PC-9 (cell line): ENCODE results near the gene RRAGA. TPM values are rescaled to one million over a fixed set of nuclear protein-coding genes. Genes with fewer than 3 reads are reported as not detected.

Experiments
- BruUV-seq: library from RNA; stranded (reverse); fragments of 400-500 nt; replicated peaks from 2 replicates; lab custom pipeline; 2021; lab: Mats Ljungman, UMichigan
- CTCF ChIA-PET: fragments of 300-600 bp; sonication (Branson Sonifier 250); formaldehyde crosslinking; loops from one replicate; lab custom pipeline; 2022; ENCODE audit warnings: antibody characterized with exemption; lab: Charles Lee
- POLR2A ChIA-PET: fragments of 300-600 bp; sonication (Branson Sonifier 250); formaldehyde crosslinking; loops from one replicate; lab custom pipeline; 2022; ENCODE audit warnings: antibody characterized with exemption; ENCODE audit not compliant: unreplicated experiment; lab: Charles Lee
- DNase-seq, 2 experiments: peaks; one replicate each; pipeline versions ENCODE4 v3.0.0 to v3.0.0-alpha.2; 2015 to 2022; ENCODE audit warnings: mixed read lengths in 1 of 2
- H2AFZ ChIP-seq: fragments of 200-600 bp; sonication (generic); 2 replicates; pipeline ENCODE4 v1.8.1; 2017; ENCODE audit warnings: antibody characterized with exemption
- H3F3A ChIP-seq: fragments of 200-600 bp; sonication (generic); 2 replicates; pipeline ENCODE4 v1.8.1; 2017; ENCODE audit warnings: antibody characterized with exemption, mild to moderate bottlenecking, low read depth; ENCODE audit not compliant: insufficient read depth
- H3K27ac ChIP-seq: fragments of 200-600 bp; sonication (generic); 2 replicates; pipeline ENCODE4 v1.6.1; 2016; ENCODE audit warnings: mixed run types
- H3K27me3 ChIP-seq: fragments of 200-600 bp; sonication (generic); 2 replicates; pipeline ENCODE4 v1.6.1; 2016; ENCODE audit warnings: low read depth, mixed run types; ENCODE audit not compliant: insufficient read depth
- H3K36me3 ChIP-seq: fragments of 200-600 bp; sonication (generic); 2 replicates; pipeline ENCODE4 v1.6.1; 2016; ENCODE audit warnings: low read depth, mixed run types
- H3K4me1 ChIP-seq: fragments of 200-600 bp; sonication (generic); replicated peaks from 2 replicates; pipeline ENCODE4 v1.6.1; 2016; ENCODE audit warnings: mixed run types; ENCODE audit not compliant: insufficient read depth
- H3K4me2 ChIP-seq: fragments of 200-600 bp; sonication (generic); 2 replicates; pipeline ENCODE4 v1.6.1; 2017; ENCODE audit warnings: mixed run types
- H3K4me3 ChIP-seq: fragments of 200-600 bp; sonication (generic); 2 replicates; pipeline ENCODE4 v1.6.1; 2016; ENCODE audit warnings: mixed run types
- H3K79me2 ChIP-seq: fragments of 200-600 bp; sonication (generic); 2 replicates; pipeline ENCODE4 v1.6.1; 2017; ENCODE audit warnings: low read depth, mixed run types
- H3K9me2 ChIP-seq: fragments of 200-600 bp; sonication (generic); 2 replicates; pipeline ENCODE4 v1.8.1; 2017; ENCODE audit warnings: mild to moderate bottlenecking; ENCODE audit not compliant: insufficient read depth
- H3K9me3 ChIP-seq: fragments of 200-600 bp; sonication (generic); 2 replicates; pipeline ENCODE4 v1.8.1; 2016; ENCODE audit warnings: low read depth; ENCODE audit not compliant: insufficient read depth
- H4K20me1 ChIP-seq: fragments of 200-600 bp; sonication (generic); 2 replicates; pipeline ENCODE4 v1.8.1; 2017; ENCODE audit not compliant: insufficient read depth
- EZH2 ChIP-seq: fragments of 200-600 bp; sonication (generic); IDR thresholded peaks from 2 replicates; pipeline ENCODE4 v1.8.0; 2017; ENCODE audit warnings: antibody characterized with exemption, low read depth
- intact Hi-C: fragments of 100-400 bp; cut with micrococcal nuclease; formaldehyde crosslinking; loops from one replicate; pipeline ENCODE4 v1.10.0; 2022; ENCODE audit not compliant: unreplicated experiment
- total RNA-seq: library from RNA; stranded (reverse); gene quantifications from 2 replicates; pipeline ENCODE4 v1.2.3, GENCODE V29; 2021
- TF ChIP-seq, protein P1 (sequence below): fragments of 200-600 bp; sonication (generic); conservative IDR thresholded peaks from 2 replicates; pipeline ENCODE4 v1.6.1; 2017; ENCODE audit warnings: mixed run types, antibody characterized with exemption, mild to moderate bottlenecking, moderate library complexity

RRAGA gene
- total RNA-seq, 1 experiment from 2014 or later, result 30.1 TPM

- Histone ChIP-seq H3K4me1 (no peaks in the 10 kb centered on the region), H3K9me2 (no peaks in the 10 kb centered on the region), H3K4me2 (no peak within 1 kb of the TSS), H2AFZ (no peak within 1 kb of the TSS), H3K36me3 (no peaks in the 10 kb centered on the region), H3F3A (no peaks in the 10 kb centered on the region), H3K4me3 (no peak within 1 kb of the TSS), H3K27me3 (no peaks in the 10 kb centered on the region), H3K9me3 (no peaks in the 10 kb centered on the region), H3K79me2 (no peaks in the 10 kb centered on the region), H3K27ac (no peak within 1 kb of the TSS), H4K20me1 (no peaks in the 10 kb centered on the region)
- intact Hi-C loops, result no loop called here
- TF ChIP-seq EZH2, result no peak
- TF ChIP-seq, protein P1, sequence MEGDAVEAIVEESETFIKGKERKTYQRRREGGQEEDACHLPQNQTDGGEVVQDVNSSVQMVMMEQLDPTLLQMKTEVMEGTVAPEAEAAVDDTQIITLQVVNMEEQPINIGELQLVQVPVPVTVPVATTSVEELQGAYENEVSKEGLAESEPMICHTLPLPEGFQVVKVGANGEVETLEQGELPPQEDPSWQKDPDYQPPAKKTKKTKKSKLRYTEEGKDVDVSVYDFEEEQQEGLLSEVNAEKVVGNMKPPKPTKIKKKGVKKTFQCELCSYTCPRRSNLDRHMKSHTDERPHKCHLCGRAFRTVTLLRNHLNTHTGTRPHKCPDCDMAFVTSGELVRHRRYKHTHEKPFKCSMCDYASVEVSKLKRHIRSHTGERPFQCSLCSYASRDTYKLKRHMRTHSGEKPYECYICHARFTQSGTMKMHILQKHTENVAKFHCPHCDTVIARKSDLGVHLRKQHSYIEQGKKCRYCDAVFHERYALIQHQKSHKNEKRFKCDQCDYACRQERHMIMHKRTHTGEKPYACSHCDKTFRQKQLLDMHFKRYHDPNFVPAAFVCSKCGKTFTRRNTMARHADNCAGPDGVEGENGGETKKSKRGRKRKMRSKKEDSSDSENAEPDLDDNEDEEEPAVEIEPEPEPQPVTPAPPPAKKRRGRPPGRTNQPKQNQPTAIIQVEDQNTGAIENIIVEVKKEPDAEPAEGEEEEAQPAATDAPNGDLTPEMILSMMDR, result no peak
- CTCF ChIA-PET, result no interaction called here
- no peak for DNase-seq
- BruUV-seq, result no TSS peak
- POLR2A ChIA-PET, result no interaction called here
Measured at GRCh38 chr9:19033015-19033414, 16.2 kb upstream of the RRAGA start, which contains the start of gene SAXO1. SAXO1 (minus strand) TSS chr9:19033209; CDS start chr9:19032908, 301 bp downstream.

- no peaks in the 10 kb centered on the region for H3K9me3 ChIP-seq
- H3K79me2 ChIP-seq, result no peaks in the 10 kb centered on the region
- TF ChIP-seq, protein P1, result no peak
- TF ChIP-seq EZH2, result no peak
- H3K27me3 ChIP-seq, result no peaks in the 10 kb centered on the region
- no peaks in the 10 kb centered on the region for H3K4me1 ChIP-seq
- H3K9me2 ChIP-seq, result no peaks in the 10 kb centered on the region
- no peaks in the 10 kb centered on the region for H3F3A ChIP-seq
- no peaks in the 10 kb centered on the region for H3K36me3 ChIP-seq
- no peaks in the 10 kb centered on the region for H4K20me1 ChIP-seq
- intact Hi-C loops, result no loop called here
- no peak overlapping the region for H3K4me2 ChIP-seq
- POLR2A ChIA-PET, result no interaction called here
- H2AFZ ChIP-seq, result no peak overlapping the region
- no peak overlapping the region for H3K27ac ChIP-seq
- CTCF ChIA-PET, result no interaction called here
- no peak overlapping the region for H3K4me3 ChIP-seq
- DNase-seq, result no peak
- BruUV-seq, result no TSS peak
Measured at GRCh38 chr9:19036611-19037010, 12.6 kb upstream of the RRAGA start.

GRCh38 chr9:19049917-19050636 lies 850 bp downstream of the RRAGA start:
- Histone ChIP-seq H3K4me3 (peak overlapping the region; percentile 92), H3F3A (peaks cover 16% of the 10 kb centered on the region), H3K27ac (peak overlapping the region; percentile 78), H3K4me1 (peaks cover 24% of the 10 kb centered on the region), H3K27me3 (no peaks in the 10 kb centered on the region), H3K36me3 (no peaks in the 10 kb centered on the region), H3K79me2 (peaks cover 24% of the 10 kb centered on the region), H2AFZ (peak overlapping the region; percentile 96), H3K4me2 (peak overlapping the region; percentile 91), H3K9me3 (no peaks in the 10 kb centered on the region), H4K20me1 (no peaks in the 10 kb centered on the region), H3K9me2 (no peaks in the 10 kb centered on the region)
- ChIA-PET POLR2A (no interaction called here), CTCF (interaction anchor here (0.7 kb wide), 1 partner anchor 218 kb away, joined by 3 read pairs; no protein-coding TSS in a partner anchor)
- DNase-seq, result peak in 1 of 2 experiments; percentile 1
- intact Hi-C loops, result loop anchor here (1.0 to 5.0 kb wide), 3 partner anchors 37 to 407 kb away; partner anchors contain the start of gene HAUS6
- BruUV-seq, result TSS peak; percentile 79
- TF ChIP-seq, protein P1, result no peak
- no peak for TF ChIP-seq EZH2
